ENCODE measurements around the gene GMPPB.
"Not testable (repeated sequence)": the region's sequence is repeated elsewhere in the genome, so short reads cannot be mapped to it uniquely, and the experiment has no call there.

GMPPB gene

GRCh38 chr3:49689908-49690624 is 33.7 kb downstream of the GMPPB start:
- DNase-seq (ENCODE audit: low spot score), result not testable (repeated sequence)

DNA sequence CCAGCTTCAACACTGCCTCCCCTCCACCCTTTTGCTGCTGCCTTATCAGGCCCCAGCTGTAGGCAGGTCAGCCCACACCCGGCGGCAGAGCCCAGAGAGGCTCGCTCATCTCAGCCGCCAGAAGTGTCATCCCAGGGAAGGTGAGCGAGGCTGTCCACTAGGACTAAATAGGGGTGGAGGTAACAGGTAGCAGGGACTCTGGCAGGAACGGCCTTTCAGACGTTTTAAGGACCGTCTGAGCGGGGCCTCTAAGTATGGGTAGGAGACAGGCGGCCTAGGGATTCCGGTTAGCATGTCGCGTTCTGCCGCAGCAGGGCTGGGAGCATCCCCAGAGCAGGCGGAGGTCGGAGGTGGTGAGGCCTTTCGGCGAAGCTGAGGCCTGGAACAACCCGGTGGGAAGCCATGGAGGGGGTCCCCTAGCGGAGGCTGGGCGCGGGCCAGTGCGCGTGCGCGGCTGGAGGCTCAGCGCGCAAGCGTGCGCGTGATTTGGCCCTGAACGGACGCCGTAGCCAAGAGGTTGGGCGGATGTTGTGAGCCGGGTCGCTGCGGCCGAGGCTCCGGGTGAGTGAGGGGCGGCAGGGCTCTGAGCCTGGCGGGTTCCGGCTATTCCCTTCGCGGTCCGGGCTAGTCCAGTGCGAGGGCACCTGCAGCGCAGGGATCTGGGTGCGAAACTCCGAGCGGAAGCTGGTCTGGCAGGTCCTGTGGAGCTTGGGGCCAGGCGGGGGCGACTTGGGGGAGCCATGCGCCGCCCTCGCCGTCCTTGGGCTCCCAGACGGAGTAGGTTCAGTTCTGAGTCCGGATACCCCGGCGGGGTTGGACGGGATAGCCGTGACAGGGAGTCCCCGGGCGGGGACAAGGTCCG is 34.5 kb downstream of the GMPPB start, which contains the start of the genes MST1 and RNF123:
MST1 (minus strand) TSS at position 429 of the 862 bp plus-strand sequence. CDS start 783 bp downstream, outside the sequence.
RNF123 (plus strand) TSS at position 512 of the 862 bp plus-strand sequence. CDS start 1,609 bp downstream, outside the sequence.
- peak; percentile 87 for DNase-seq (ENCODE audit: low spot score)

DNA sequence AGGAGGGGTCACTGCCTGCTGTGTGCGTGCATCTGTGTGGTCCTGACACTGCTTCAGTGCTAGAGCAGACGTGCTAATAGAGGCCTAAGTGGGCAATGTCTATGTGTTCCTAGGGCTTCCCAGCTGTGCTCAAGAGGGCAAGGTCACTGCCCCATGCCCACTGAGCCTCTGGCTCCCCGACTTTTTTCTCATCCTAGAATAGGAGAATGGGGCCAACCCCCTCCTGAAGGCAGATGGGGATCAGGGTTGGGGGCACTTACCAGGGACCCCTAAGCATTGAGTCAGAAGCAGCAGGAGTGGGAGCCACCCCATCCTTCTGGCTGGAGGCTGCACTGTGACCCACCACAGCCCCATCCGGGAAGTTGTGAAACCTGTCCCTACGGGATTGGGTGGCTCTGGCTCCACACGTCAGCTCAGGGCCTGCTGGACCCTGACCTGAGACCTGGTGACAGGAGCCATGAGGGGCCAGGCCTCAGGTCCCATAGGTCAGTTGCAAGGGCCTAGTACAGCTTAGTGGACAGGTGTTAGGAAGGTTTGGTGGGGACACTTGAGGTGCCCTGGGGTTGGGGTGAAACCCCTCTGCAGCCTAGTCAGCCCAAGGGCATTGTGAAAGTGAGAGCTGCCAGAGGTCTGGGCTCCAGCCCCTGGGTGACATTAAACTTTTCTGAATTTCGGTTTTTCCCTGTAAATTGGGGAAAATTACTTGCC is 35.3 kb downstream of the GMPPB start:
- not testable (repeated sequence) for DNase-seq (ENCODE audit: low spot score)

- not testable (repeated sequence) for DNase-seq (ENCODE audit: low spot score)
Measured at GRCh38 chr3:49687424-49687795, 36.3 kb downstream of the GMPPB start.

DNA sequence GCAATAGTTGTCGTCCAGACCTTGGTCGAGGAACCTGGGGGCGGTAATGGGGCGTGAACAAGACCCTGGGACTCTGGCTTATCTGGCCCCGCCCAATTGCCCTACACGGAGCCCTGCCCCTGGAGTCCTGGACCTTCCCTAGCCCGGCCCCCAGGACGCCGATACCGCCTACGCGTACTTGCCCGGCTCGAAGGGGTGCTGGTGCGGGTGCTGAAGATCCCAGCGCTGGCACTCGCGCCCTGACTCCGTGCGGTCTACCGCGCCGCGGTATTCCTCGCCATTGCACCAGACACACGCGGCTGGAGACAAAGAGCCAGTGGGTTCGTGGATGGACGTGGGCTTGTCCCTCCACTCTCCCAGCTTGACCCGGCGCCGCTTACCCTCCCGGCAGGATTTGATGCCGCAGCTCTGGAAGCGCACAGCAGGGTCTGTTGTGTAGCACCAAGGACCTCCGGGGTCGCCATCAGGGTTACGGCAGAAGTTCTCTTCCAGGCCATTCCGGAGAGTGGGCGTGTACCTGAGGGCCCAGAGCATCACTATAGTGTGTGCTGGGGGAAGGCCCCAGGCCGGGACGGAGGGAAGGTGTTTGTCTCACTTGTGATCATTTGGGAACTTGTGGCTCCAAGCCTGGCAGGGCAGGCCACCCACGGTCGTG is 36.9 kb downstream of the GMPPB start:
- not testable (repeated sequence) for DNase-seq (ENCODE audit: low spot score)

- DNase-seq (ENCODE audit: low spot score), result not testable (repeated sequence)
Measured at GRCh38 chr3:49686346-49686745, 37.4 kb downstream of the GMPPB start.

DNA sequence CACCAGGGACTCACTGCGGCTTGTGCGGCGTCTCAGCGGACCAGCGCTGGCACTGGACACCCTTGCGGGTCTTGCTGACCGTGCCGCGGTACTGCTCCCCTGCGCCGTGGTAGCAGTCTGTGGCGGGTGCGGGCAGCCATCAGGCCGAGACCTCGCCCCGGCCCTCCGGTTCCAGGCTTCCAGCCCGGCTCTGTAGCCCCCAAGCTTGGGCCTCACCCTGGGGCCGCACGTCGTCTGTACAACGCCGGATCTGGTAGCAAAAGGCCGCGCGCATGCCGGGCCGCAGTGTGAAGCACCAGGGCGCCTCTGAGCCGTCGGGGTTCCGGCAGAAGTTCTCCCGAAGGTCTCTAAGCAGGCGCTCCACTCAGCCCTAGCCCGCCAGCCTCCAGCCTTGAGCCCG is 37.9 kb downstream of the GMPPB start:
- DNase-seq (ENCODE audit: low spot score), result not testable (repeated sequence)

DNA sequence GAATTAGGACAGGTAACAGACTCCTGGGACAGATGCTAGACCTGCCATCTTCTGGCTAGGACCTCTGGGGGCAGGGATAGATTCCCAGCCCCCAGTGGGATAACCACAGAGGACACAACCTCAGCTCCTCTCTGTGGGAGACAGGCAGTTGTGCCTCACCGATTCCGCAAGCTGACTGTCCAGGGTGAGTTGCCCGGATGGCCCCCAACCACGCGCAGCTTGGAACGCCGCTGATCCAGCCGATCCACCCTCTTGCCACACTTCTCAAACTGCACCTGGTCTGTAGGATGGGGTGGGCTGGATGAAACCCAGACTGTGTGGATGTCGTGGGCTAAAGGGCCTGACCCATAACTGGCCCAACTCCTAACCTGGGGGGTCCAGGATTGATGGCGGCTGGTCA is 38.6 kb downstream of the GMPPB start:
- DNase-seq (ENCODE audit: low spot score), result not testable (repeated sequence)

GRCh38 chr3:49684453-49684852 is 39.3 kb downstream of the GMPPB start:
- DNase-seq (ENCODE audit: low spot score), result not testable (repeated sequence)

GRCh38 chr3:49683162-49683561 is 40.6 kb downstream of the GMPPB start:
- peak; percentile 39 for DNase-seq (ENCODE audit: low spot score)

DNA sequence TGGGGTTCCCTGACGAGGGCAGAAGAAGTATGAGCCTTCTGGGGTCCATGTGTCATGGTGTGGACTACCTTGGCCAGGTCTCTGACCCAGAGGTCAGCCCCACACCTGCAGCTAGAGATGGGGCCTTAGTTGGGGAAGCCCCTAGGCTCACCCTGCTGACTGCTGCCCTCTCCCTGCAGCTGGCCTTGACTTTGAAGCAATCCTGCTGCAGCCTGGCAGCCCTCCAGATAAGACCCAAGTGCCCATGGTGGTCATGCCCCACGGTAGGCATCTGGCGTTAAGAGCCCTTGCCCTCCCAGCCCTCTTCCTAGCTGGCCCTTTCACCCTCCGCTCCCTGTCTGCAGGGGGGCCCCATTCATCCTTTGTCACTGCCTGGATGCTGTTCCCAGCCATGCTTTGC is 42.2 kb downstream of the GMPPB start:
- no peak for DNase-seq (ENCODE audit: low spot score)

GRCh38 chr3:49681232-49681522 is 42.6 kb downstream of the GMPPB start:
- DNase-seq (ENCODE audit: low spot score), result no peak

- no peak for DNase-seq (ENCODE audit: low spot score)
Measured at GRCh38 chr3:49680493-49681231, 43.1 kb downstream of the GMPPB start.

DNA sequence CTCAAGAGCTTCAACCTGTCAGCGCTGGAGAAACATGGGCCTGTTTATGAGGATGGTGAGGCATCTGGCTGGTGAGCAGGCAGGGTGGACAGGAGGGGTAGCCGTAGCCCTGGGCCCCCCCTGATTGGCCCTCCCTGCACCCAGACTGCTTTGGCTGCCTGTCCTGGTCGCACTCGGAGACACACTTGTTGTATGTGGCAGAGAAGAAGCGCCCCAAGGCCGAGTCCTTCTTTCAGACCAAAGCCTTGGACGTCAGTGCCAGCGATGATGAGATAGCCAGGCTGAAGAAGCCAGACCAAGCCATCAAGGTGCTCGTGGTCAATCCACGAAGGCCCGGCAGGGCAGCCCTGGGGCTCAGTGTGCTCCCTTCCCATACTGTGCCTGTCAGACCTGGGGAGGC is 47.8 kb downstream of the GMPPB start:
- no peak for DNase-seq (ENCODE audit: low spot score)

GRCh38 chr3:49674497-49674983 is 49.2 kb downstream of the GMPPB start:
- DNase-seq (ENCODE audit: low spot score), result no peak

DNA sequence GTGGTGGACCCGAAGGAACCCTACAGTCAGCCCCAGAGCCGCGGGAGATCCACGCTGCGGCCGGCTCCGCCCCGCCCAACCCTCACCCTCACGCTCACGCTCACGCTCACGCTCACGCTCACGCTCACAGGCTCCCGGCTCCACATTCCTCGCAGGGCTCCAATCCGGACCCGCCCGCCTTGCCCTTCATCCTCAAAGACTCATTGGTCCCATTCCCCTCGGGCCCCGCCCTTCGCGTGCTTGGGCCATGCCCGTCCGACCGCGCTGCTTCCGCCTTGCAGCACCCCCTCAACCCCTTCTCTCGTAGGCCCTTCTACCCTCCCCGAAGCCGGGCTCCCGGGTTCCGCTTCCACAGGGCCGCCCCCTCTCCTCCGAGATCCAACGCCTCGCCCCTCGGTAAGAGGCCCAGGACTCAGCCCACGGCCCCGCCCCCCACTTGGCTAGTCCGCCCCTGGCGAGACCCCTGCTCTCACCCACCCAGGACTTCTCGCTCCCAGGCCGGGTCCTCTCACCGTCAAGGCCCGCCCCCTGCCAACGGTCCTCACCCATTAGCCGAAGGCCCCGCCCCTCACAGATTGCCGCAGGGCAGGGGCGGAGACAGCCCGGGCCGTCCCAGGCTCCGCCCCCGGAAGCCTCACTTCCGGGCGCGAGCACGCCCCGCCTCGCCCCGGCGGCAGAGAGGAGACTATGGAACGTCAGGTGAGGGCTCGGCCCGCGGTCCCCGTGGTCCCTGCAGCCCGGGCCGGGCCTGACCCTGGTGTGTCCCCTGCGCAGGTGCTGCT is 49.8 kb downstream of the GMPPB start, which contains the start of gene APEH:
APEH (plus strand) TSS at position 637 of the 782 bp plus-strand sequence; CDS start at position 688, 51 bp downstream.
- peak; percentile 95 for DNase-seq (ENCODE audit: low spot score)

DNA sequence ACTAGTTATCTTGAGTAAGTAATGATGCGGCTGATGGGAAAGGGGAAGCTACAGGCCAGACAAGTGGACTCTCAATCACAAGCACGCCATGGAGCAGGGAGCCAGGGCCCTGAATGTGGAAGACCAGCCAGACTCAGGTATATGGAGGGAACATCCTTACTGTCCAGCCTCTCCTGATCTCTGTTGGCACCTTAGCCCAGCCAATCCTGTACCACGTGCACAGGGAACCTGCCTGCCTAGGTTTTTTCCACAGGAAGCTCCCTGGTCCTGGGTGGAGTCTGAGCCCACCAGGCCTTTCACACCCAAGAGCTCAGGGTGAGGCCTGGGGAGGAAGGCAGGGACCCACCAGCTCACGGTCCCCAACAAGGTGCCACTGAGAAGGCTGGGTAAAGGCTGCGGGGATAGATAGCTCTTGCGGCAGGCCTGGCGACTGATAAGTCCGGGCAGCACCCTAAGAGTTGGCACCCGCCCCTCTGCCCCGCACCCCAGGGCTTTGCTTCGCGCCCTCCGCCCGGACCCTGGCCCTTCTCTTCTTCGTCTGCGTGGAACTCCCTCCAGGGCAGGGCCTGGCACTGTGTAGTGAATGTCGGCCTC is 50.5 kb downstream of the GMPPB start:
- DNase-seq (ENCODE audit: low spot score), result no peak

GRCh38 chr3:49671291-49672288 is 52.2 kb downstream of the GMPPB start:
- peak; percentile 78 for DNase-seq (ENCODE audit: low spot score)

DNA sequence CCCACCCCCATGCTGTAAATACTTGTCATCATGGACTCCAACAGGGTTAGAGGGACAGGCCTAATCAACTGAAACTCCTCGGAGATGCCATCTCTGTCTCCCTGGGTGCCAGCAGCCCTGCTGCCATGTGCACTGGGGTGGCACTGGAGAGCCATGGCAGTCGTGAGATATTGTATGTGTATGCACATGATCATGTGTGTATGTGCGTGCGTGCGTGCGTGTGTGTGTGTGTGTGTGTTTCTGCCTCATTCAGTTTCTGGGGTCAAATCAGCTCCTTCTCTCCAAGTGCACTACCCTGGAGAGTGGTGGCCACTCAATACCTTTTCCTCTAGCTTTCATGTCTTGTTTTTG is 52.8 kb downstream of the GMPPB start:
- no peak for DNase-seq (ENCODE audit: low spot score)

Data from Ammon's horn (tissue), 1 donor.